GM21576 (cell line): ENCODE measurements around the gene ATP10A.

Experiments used
- ATAC-seq: cut with Tn5 transposase; IDR thresholded peaks from one replicate; pipeline ENCODE4 v1.9.1; 2021; ENCODE audit warnings: mild to moderate bottlenecking, moderate library complexity; ENCODE audit not compliant: unreplicated experiment

The ATP10A gene

DNA sequence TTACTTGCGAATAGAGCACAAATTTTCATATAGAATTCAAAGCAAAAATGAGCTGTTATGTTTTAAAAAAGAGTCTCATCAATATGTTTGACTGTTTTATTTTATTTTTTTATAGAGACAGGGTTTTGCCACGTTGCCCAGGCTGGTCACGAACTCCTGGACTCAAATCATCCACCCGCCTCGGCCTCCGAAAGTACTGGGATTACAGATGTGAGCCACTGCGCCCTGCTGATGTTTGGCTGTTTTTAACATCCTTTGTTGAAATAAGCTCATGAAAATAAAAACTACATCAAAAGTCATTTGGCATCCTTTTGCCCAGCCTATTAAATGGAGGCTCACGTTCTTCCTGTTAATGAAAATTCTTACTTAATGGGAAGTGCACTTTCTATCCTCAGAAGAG lies 154.7 kb downstream of the ATP10A start:
- ATAC-seq: no peak

DNA sequence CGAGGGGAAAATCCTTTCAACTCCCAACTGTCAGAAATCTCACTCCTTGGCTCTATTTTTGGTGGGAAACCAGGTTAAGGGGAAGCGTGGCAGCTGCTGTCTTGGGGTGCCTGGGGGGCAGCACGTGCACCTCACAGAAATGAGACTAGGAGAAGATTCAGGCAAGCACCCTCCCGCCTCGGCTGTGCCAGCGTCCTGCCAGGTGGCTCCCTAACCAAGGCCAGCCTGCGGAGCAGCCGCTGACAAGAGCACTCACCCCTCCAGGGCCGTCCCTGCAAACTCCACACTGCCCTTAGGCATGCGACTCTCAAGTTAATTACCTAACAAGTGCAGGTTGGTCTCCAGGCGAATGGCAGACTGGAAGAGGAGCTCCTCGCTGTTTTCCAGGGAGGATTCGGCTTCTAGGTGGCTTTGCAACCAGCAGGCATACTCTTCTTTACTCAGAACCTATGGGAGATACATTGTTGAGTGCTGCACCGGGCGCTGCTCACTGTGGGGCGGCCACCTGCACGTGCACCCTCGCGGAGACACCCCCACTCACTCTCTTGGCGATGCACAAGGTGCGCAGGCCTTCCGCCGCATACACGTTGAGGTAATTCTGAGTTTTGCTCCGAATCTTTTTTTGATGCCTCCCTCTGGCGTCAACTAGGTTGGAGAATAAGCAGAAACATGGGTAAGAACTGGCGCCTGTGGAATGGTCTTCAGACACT lies 155.3 kb downstream of the ATP10A start:
- no peak for ATAC-seq

DNA sequence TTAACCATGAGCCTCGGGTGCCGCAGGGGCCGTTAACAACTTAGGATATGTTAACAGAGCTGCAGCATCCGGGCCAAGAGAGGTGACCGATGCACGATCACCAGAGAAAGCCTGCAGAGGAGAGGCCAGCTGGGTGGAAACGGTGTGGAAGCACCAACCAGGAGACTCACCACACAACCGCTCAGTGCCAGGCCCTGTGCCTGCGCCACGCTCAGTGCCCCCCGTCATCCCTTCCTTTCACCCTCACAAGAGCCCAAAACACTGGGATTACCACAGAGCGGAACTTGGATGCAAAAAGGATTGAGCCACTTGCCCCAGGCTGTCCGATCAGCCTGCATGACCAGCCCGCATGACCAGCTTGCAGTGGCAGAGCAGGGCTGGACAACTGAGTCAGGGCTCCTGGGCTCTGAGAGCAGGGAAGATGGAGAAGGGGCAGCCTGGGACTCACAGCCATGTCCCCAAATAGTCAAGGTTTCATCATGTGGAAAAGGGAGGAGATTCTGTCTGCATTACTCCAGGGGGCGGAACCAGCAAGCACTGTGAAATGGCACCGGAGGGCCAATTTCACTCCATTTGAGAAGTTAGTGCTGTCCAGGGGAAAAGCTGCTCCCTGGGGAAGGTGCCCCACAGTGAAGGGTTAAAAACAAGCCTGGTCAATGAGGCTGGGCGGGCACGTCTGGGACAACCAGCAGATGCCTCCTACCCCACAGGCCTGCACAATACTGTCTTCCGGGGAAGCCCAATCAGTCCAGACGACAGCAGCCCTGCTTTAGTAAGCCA lies 156.8 kb downstream of the ATP10A start:
- ATAC-seq: no peak

DNA sequence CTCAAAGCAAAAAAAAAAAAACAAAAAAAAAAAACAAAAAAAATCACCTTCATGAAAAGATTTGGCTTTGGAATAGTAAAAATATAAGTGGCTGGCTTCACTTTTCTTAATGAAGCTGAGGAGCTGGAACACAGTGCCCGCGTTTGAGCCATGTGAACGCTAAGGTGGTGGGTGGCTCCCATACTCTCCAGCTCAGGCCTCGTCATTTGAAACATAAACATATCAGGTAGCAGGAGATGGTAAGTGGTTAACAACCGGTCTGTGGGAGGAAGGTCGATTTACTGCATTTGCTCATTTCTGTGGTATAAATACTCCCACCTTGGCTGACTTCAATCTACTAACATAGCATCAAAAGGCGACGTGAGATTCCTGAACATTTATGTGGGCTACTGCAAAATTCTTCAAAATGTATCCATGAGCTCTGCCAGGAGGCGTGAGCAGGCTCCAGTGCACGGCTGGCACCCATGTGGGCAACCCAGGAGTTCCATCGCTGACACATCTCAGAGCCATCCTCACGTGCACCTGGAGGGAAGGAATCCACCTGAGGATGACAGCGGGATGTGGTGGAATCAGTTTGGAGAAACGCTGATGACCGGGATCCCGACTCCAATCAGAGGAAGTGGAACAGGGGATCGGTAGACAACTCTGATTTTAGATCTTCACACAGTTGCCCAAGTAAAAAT lies 157.6 kb downstream of the ATP10A start:
- no peak for ATAC-seq

DNA sequence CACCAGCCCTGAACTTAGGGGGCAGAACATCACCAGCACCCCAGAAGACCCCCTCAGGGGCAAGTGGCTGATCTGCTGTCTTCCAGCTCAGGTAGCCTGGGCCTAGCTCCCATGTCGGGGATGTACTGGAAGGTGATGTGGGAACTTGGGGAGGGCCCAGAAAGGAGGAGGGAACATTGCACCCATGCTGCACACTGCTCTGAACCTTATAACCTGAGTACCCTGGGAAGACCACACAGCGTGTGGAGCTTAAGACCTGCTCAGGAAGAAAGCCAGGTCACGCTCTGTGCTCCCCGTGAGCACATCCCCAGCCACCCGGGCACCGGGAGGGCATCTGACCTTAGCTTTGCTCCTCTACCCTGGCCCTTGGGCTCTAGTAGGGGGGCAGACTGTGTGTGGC lies 159.4 kb downstream of the ATP10A start:
- ATAC-seq: no peak

DNA sequence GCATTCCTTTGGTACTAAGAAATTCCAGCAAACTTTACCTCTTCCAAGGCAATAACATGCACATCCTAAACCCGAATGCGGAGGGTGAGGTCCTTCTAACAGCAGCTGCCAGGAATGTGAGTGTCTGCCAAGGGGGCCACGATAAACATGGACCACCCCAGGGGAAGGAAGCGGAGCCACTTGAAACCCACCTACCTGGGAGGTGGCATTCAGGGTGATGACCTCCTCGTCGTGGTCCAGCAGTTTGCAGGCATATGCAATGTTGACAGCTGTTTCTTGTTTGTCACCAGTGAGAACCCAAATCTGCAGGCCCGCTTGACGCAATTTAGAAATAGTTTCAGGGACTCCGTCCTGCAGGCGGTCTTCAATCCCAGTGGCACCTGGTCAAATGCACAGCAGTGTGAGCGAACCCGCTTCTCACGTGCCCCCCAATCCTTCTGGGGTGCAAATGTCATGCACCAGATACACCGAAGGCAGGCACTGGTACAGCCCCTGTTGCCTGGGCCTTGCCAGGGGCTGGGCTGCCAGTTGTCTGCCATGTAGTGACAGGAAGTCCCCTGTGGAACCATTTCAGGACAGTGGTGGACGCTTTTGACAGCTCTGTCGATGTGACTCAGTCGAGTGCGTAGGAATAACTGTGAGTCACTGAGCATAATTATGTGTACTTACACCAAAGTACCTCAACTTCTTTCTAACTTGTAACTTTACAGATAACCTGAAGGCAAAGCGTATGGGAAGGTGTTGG lies 161.2 kb downstream of the ATP10A start:
- no peak for ATAC-seq

DNA sequence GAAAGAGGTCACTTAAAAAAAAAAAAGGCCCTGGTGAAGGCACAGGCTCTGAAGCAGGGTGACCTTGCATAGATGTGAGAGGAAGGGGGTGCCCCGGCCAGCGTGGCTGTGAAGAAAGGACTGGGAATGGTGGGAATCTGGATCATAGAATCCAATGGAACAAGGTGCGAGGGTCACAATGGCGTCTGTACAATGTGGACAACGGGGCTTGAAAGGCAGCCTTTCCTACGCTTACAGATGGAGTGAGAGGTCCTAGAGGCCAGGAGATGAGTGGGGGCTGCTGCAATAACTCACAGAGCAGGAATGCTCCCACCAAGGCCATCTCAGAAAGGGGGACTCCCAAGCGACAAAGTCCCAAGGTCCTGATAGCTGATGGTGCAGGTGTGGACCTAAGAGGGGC lies 162.2 kb downstream of the ATP10A start:
- ATAC-seq: no peak

DNA sequence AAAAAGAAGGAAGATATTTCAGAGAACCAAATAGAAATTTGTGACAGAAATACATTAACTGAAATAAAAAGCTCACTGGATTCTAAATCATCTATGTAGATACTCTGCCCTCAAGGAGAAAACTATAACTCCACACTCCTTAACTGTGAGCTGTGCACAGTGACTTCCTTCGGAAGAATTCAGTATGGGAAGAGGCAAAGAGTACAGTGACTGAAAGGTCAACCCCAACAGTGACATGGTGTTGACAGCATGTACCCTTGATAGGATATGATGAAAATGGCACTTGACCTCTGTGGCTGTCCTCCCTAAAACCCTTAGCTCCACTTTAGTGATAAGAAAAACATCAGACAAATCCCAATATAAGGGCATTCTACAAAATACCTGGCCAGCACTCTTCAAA lies 165.5 kb downstream of the ATP10A start:
- no peak for ATAC-seq

DNA sequence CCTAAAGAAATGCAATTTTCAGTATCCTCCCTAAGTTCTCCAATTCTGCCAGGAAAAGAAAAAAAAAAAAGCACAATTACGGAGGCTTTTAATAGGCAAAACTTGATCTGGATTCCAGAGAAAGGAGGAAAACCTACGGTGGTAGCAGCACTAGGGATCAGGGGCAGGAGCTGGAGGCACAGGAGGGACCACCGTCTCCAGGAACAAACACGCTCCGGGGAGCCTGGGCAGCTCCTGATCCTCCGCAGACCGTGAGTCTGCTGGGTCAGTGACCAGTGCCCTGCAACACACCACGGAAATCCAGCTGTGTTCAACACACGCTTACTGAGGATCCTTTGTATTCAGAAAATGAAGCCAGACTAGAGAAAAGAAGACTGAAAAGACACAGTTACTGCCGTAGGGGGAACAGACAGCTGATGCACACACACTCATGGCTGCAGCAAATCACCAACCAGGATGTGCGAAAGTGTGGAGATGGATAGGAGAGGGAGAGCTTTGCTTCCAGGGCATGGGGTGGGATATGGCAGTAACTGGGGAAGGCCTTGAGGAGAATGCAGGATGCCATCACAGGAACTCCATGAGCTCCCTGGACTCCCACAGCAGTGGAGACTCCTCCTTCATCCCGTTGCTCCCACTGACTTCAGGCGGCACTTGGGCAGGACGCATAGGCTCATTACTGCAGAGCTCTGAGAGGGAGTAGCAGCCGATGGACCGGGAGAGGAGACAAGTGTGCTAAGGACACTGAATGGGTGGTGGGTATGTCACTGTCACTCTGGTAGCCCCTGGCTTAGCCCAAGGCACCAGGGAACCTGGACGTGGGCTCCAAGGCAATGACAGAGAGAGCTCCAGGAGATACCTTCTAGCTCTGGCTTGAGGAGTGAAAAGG lies 167.0 kb downstream of the ATP10A start:
- no peak for ATAC-seq

DNA sequence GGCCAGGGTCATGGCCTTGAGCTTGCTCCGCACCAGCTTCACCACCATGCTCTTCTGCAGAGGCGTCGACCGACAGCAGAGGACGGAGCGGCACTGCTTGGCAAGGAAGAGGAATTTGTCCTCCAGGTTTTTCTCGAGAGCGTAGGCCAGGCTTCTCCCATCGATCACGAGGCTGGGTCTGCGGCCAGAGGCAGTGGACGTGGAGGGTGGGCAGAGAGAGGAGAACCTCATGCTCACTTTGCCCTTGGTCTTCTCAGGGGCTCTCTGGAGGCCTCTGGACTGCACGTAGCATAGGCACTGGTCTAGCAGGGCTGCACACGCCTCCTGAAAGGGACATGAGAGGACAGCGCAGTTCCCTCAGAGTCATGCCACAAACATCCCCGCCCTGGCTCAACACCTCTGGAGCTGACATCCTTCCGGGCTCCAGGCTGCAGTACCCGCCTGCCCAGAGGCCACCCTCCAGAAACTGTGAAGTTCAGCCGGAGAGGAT lies 168.3 kb downstream of the ATP10A start:
- ATAC-seq: no peak

DNA sequence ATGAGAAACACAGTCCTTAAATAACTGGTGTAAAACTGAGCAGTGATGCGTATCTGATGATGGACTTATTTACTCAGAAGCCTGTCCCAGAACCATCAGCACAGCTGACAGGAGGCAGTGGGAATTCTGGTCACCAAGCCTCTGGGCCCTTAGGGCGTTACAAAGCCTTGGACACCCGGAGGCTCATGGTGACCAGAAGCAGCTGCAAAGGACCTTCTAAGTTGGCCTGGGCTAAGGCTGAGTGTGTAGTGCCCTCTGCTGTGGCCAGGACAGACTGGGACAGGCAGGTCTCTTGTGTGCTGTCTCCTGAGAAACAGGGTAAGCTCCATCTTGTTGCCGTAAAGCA lies 168.9 kb downstream of the ATP10A start:
- no peak for ATAC-seq

DNA sequence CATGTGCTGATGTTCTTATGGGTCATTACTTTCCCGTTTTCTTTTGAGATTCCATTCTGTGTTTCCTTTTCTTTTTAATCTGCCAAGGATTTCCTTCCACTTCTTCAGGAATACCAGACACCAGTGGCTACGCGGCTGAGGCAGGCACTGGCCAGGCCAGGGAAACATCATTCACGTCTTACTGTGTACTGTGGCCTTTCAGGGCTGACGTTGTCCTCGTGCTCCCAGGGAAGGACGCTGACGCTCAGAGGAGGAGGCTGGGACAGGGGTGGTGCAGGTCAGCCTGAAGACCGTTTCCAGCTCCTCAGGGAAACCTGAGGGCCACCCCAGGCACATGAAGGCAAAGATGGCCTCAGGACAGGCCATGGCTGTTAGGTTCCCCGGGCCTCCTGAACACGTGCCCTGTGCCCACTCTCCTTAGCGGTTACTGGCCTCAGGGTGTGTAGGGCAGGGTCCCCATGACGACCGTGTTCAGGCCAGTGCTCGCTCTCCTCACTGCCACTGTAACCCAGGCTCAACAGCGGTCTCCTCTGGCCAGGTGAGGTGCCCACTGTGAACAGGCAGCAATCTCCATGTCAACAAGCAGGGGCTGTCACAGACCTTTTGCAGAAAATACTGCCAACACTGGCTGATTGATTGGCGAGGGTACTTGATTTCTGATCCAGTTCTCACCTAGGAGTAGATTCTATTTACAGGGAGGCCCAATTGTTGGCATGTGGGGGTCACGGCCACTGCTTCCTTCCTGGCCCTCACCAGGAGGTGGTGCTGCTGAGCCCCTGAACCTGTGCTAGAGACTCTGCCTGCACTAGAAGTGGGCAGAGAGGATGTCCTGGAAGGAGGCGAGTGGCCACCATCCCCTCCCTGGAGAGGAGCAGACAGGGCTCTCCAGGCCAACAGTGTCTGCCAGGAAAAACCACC lies 169.5 kb downstream of the ATP10A start:
- ATAC-seq: no peak

DNA sequence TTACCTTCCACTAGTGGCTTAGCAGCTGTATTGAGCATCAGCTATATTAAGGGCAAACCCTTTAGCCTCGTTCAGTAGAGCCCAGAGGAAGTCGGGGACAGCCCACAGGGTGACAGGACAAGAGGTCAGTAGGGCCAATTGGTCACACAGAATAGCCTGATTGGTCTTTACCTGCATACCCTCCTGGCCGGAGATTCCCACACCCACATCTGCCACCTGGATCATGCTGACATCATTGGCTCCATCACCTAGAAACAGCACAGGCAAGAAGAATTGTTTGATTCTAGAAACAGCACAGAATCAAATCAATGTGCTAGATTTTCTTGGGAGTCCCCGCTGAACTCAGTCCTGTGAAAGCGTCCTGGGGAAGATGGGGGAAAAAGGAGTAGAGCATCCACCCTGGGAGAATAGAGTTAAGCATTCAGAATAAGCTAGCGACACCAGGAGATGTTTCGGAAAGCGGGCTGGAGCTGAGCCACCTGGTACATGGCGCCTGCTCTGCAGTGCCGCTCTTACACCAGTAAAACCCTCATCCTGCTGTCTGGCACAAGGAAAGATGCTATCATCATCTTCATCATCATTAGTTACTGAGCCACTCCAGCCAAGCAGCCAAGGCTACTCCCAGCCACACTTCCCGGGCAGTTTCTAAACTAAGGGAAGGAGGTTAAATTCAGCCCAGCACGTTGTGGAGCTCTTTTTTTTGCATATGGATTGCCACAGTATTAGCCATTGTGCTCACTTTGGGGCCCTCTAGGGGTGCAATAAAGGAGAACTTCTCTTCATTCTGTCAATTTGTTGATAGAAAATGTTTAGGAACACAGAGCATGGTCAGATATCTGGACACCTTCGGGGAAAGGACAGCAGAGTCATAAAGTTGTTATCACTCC lies 171.3 kb downstream of the ATP10A start:
- ATAC-seq: no peak

DNA sequence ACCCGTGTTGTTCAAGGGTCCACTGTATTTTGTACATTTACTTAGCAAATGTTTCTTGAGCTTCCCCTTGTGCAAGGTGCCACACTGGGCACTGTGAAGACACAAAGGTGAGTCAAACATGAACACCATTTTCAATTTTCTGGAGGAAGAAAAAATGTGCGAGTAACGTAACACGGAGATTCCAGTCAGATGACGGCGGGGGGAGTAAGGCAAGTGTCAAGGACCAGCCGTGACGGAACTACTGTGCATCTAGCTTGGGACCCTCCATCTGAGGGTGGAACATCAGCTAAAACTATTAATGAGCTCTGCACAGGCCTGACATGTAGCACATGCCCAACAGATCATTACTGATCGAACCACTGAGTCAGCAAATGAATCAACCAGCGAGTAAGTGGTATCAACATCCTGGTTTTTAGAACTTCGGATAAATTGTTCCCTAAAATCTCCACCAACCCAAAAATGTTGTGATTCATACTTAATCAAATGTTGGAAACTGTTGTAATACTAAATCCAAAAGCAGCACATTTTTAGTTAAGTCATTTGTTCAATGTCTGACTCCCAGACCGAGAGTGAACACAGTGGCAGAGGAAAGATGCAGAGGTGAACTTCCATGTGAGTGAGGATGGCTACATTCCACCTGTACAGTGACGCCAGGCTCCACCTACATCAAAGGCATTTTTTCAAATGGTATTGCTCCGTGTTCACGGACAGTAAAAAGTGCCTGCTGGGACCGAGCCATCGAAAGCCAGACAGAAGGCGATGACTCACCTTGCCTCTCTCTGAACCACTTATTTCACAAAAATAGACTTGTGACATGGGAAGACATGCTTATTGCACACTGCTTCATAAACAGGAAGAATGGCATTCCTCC lies 172.2 kb downstream of the ATP10A start:
- no peak for ATAC-seq

DNA sequence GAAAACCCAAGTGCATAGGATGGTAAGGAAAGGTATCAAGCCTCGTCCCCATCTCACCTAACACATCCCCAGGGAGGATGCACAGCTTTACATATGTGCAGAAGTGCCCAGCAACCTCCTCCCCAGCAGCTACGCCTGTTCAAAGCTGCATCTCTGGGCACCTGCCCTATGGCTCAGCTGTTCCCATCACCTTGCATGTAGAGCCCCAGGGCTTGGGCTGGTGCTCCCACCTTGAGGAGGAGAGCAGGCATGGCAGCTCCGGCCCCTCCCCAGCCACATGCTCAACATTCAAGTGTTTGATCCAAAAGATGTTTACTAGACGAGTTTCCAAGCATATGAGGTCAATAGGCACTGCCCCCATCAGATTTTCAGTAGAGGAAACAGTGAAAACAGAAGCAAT lies 173.5 kb downstream of the ATP10A start:
- no peak for ATAC-seq

DNA sequence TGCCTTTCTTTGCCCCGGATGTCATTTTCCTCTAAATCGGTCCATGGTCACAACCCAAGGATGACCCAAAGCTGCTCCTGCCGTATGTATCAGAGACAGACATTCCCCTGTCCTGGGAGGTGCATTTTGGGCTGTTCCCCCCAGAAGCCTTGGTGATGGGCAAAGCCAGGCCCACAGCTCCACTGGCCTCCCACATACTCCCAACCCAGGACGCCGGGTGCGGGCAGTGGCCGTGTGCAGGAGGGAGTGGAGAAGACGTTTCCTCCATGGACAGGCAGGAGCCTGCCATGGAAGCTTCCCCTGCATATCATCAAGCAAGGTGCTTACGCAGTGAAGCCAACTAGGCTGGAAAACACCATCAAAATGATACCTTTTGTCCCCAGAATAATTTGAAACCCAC lies 175.0 kb downstream of the ATP10A start:
- ATAC-seq: no peak

DNA sequence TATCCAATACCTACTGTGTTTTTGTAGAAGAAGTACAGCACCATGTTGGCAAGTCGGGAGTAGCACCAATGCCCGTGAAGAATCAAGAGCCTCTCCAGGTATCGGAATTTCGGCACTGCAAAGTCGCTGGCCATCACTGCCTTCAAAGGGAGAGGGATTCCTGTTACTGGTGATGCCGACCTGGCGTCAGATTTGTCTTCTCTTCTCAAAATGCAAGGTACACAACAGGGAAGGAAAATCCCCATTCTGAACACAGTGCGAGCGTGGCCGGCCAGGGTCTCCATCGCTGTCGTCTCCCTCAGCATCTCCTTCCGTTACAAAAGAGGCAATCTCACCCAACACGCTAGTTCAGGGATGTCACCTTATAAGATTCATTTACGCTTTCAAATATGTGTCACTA lies 175.4 kb downstream of the ATP10A start:
- no peak for ATAC-seq
